Ovary (tissue), 3 donors: ENCODE measurements around the gene C10orf105.

ENCODE experiments used
- CTCF ChIP-seq, 3 donors: fragments of 450-650 bp in 2 of 3; fragments of 200-600 bp in 1 of 3; IDR thresholded peaks; one replicate each; pipeline versions ENCODE4 v1.5.1 to v1.8.0; 2016 to 2022; ENCODE audit warnings: antibody characterized with exemption in 3 of 3, mild to moderate bottlenecking in 1 of 3
- POLR2A ChIP-seq: fragments of 450-650 bp; IDR thresholded peaks from one replicate; pipeline ENCODE4 v1.6.1; 2017; ENCODE audit warnings: antibody characterized with exemption, mild to moderate bottlenecking, moderate library complexity
- donor health status: DM: no; HTN: no; CAD: no.

- TF ChIP-seq CTCF (IDR thresholded peaks at IDR 0.05) (no peak), POLR2A (no peak)
Measured at GRCh38 chr10:71721313-71721712, 1.7 kb upstream of the C10orf105 start.
